PC-9 (cell line): Measurements from ENCODE around the gene CALML6. TPM values are rescaled to one million over a fixed set of nuclear protein-coding genes. Genes with fewer than 3 reads are reported as not detected.

ENCODE experiments used
- BruUV-seq: library from RNA; stranded (reverse); fragments of 400-500 nt; replicated peaks from 2 replicates; lab custom pipeline; 2021; lab: Mats Ljungman, UMichigan
- CTCF ChIA-PET: fragments of 300-600 bp; sonication (Branson Sonifier 250); formaldehyde crosslinking; loops from one replicate; lab custom pipeline; 2022; ENCODE audit warnings: antibody characterized with exemption; lab: Charles Lee
- POLR2A ChIA-PET: fragments of 300-600 bp; sonication (Branson Sonifier 250); formaldehyde crosslinking; loops from one replicate; lab custom pipeline; 2022; ENCODE audit warnings: antibody characterized with exemption; ENCODE audit not compliant: unreplicated experiment; lab: Charles Lee
- DNase-seq, 2 experiments: peaks; one replicate each; pipeline versions ENCODE4 v3.0.0 to v3.0.0-alpha.2; 2015 to 2022; ENCODE audit warnings: mixed read lengths in 1 of 2
- H2AFZ ChIP-seq: fragments of 200-600 bp; sonication (generic); 2 replicates; pipeline ENCODE4 v1.8.1; 2017; ENCODE audit warnings: antibody characterized with exemption
- H3F3A ChIP-seq: fragments of 200-600 bp; sonication (generic); 2 replicates; pipeline ENCODE4 v1.8.1; 2017; ENCODE audit warnings: antibody characterized with exemption, mild to moderate bottlenecking, low read depth; ENCODE audit not compliant: insufficient read depth
- H3K27ac ChIP-seq: fragments of 200-600 bp; sonication (generic); 2 replicates; pipeline ENCODE4 v1.6.1; 2016; ENCODE audit warnings: mixed run types
- H3K27me3 ChIP-seq: fragments of 200-600 bp; sonication (generic); 2 replicates; pipeline ENCODE4 v1.6.1; 2016; ENCODE audit warnings: low read depth, mixed run types; ENCODE audit not compliant: insufficient read depth
- H3K36me3 ChIP-seq: fragments of 200-600 bp; sonication (generic); 2 replicates; pipeline ENCODE4 v1.6.1; 2016; ENCODE audit warnings: low read depth, mixed run types
- H3K4me1 ChIP-seq: fragments of 200-600 bp; sonication (generic); replicated peaks from 2 replicates; pipeline ENCODE4 v1.6.1; 2016; ENCODE audit warnings: mixed run types; ENCODE audit not compliant: insufficient read depth
- H3K4me2 ChIP-seq: fragments of 200-600 bp; sonication (generic); 2 replicates; pipeline ENCODE4 v1.6.1; 2017; ENCODE audit warnings: mixed run types
- H3K4me3 ChIP-seq: fragments of 200-600 bp; sonication (generic); 2 replicates; pipeline ENCODE4 v1.6.1; 2016; ENCODE audit warnings: mixed run types
- H3K79me2 ChIP-seq: fragments of 200-600 bp; sonication (generic); 2 replicates; pipeline ENCODE4 v1.6.1; 2017; ENCODE audit warnings: low read depth, mixed run types
- H3K9me2 ChIP-seq: fragments of 200-600 bp; sonication (generic); 2 replicates; pipeline ENCODE4 v1.8.1; 2017; ENCODE audit warnings: mild to moderate bottlenecking; ENCODE audit not compliant: insufficient read depth
- H3K9me3 ChIP-seq: fragments of 200-600 bp; sonication (generic); 2 replicates; pipeline ENCODE4 v1.8.1; 2016; ENCODE audit warnings: low read depth; ENCODE audit not compliant: insufficient read depth
- H4K20me1 ChIP-seq: fragments of 200-600 bp; sonication (generic); 2 replicates; pipeline ENCODE4 v1.8.1; 2017; ENCODE audit not compliant: insufficient read depth
- CTCF ChIP-seq: fragments of 200-600 bp; sonication (generic); conservative IDR thresholded peaks from 2 replicates; pipeline ENCODE4 v1.6.1; 2017; ENCODE audit warnings: mixed run types, antibody characterized with exemption, mild to moderate bottlenecking, moderate library complexity
- EZH2 ChIP-seq: fragments of 200-600 bp; sonication (generic); IDR thresholded peaks from 2 replicates; pipeline ENCODE4 v1.8.0; 2017; ENCODE audit warnings: antibody characterized with exemption, low read depth
- intact Hi-C: fragments of 100-400 bp; cut with micrococcal nuclease; formaldehyde crosslinking; loops from one replicate; pipeline ENCODE4 v1.10.0; 2022; ENCODE audit not compliant: unreplicated experiment
- total RNA-seq: library from RNA; stranded (reverse); gene quantifications from 2 replicates; pipeline ENCODE4 v1.2.3, GENCODE V29; 2021

Gene CALML6
- total RNA-seq, 1 experiment from 2014 or later, result 2.1 TPM

GRCh38 chr1:1921459-1921862, 6.4 kb downstream of the CALML6 start:
- BruUV-seq, result no TSS peak
- Histone ChIP-seq H4K20me1 (no peaks in the 10 kb centered on the region), H3K27me3 (0 out of 2 replicates have a peak, but pooled peaks cover 20% of the 10 kb centered on the region), H3K4me1 (peaks cover 9% of the 10 kb centered on the region; the same call in 1 of the 2 replicates), H3K79me2 (no peaks in the 10 kb centered on the region), H3K4me2 (no peak overlapping the region), H3K9me3 (no peaks in the 10 kb centered on the region), H3K4me3 (no peak overlapping the region), H3F3A (peaks cover 6% of the 10 kb centered on the region; the same call in 1 of the 2 replicates), H3K27ac (no peak overlapping the region), H2AFZ (no peak overlapping the region), H3K9me2 (no peaks in the 10 kb centered on the region), H3K36me3 (no peaks in the 10 kb centered on the region)
- POLR2A ChIA-PET, result no interaction called here
- no peak for DNase-seq
- TF ChIP-seq CTCF, result no peak
- TF ChIP-seq EZH2, result no peak
- CTCF ChIA-PET, result no interaction called here
- intact Hi-C loops, result no loop called here

DNA sequence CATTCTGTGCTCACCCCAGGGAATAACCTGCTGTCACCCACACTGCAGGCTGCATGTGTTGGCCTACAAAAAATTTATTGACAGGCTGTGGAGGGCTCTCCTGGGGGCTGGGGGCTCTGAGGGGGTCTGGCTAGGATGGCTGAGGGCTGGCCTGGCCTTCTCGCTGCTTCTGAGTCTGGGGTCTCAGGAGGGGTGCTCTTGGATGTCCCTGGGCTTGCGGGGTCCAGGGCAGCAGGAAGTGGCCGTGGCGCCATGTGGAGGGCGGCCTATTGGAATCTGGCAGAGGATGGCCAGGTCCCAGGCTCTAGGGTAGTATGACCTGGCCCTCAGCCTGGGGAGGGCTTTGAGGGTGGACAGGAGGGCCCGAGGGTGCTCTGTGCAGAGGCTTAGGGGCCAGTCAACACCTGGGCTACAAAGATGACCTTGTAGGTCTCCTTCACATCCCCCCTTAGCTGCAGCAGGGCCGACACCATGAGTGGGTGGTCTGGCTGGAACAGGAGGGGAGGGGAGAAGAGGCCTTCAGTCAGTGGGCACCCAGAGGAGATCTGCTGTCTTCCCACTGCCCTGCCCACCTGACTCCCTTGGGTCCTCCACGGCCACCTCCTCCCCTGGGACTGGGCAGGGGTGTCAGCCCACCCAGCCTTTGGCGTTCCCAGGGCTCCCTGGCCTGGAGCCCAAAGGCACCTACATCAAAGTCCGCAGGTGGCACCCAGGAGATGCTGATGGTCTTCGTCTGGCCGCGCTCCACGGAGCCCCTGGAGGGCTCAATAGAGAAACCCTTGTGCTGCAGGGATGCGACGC, 7.0 kb downstream of the CALML6 start:
- no peak for TF ChIP-seq CTCF
- intact Hi-C loops, result no loop called here
- POLR2A ChIA-PET, result no interaction called here
- Histone ChIP-seq H3K9me3 (no peaks in the 10 kb centered on the region), H3K4me1 (peaks cover 9% of the 10 kb centered on the region; the same call in 1 of the 2 replicates), H3F3A (peaks cover 6% of the 10 kb centered on the region; the same call in 1 of the 2 replicates), H3K27me3 (peaks cover 27% of the 10 kb centered on the region), H3K27ac (no peak overlapping the region), H3K4me3 (no peak overlapping the region), H4K20me1 (no peaks in the 10 kb centered on the region), H3K4me2 (no peak overlapping the region), H3K36me3 (no peaks in the 10 kb centered on the region), H3K79me2 (no peaks in the 10 kb centered on the region), H2AFZ (no peak overlapping the region), H3K9me2 (no peaks in the 10 kb centered on the region)
- no TSS peak for BruUV-seq
- CTCF ChIA-PET, result no interaction called here
- DNase-seq, result no peak

- no peak overlapping the region for H3K4me2 ChIP-seq
Observed at GRCh38 chr1:1922702-1922955, 7.6 kb downstream of the CALML6 start.

More at GRCh38 chr1:1922702-1922955, 7.6 kb downstream of the CALML6 start:
- Histone ChIP-seq H3K79me2 (no peaks in the 10 kb centered on the region), H3K4me3 (no peak overlapping the region), H3F3A (peaks cover 6% of the 10 kb centered on the region; the same call in 1 of the 2 replicates), H3K4me1 (peaks cover 9% of the 10 kb centered on the region; the same call in 1 of the 2 replicates), H4K20me1 (no peaks in the 10 kb centered on the region), H3K27ac (no peak overlapping the region), H3K27me3 (peaks cover 32% of the 10 kb centered on the region), H3K9me2 (no peaks in the 10 kb centered on the region), H2AFZ (no peak overlapping the region), H3K9me3 (no peaks in the 10 kb centered on the region), H3K36me3 (no peaks in the 10 kb centered on the region)
- no TSS peak for BruUV-seq
- CTCF ChIA-PET, result no interaction called here
- intact Hi-C loops, result no loop called here
- DNase-seq, result no peak
- no peak for TF ChIP-seq EZH2
- TF ChIP-seq CTCF, result no peak
- POLR2A ChIA-PET, result no interaction called here
